Measurements from ENCODE around the gene KRT27. TPM values are rescaled to one million over a fixed set of nuclear protein-coding genes. Genes with fewer than 3 reads are reported as not detected.

KRT27 gene
- polyA plus RNA-seq, 4 donors: 0.03 TPM; not detected in 3

- H3K27me3 ChIP-seq (ENCODE audit: control insufficient read depth in 3 of 3, insufficient read depth in 3 of 3, low read length in 3 of 3): peaks cover 2 to 26% (median 8%) of the 10 kb centered on the region in 3 donors
- WGBS, 3 donors: 62 to 67% (median 65%) methylated on average over 1 of the region's 1 CpG
Observed at GRCh38 chr17:40800381-40800780, 18.0 kb upstream of the KRT27 start.

GRCh38 chr17:40799859-40800258 lies 17.5 kb upstream of the KRT27 start, which contains the start of gene KRT28:
TSS of gene KRT28 (minus strand) at chr17:40799959. CDS start at chr17:40799893, 66 bp downstream.
- Histone ChIP-seq H3K4me1 (ENCODE audit: control insufficient read depth in 3 of 3, insufficient read depth in 2 of 3, low read depth in 1 of 3, low read length in 2 of 3) (peaks cover 0 to 3% (median 0%) of the 10 kb centered on the region in 3 donors), H3K9me3 (ENCODE audit: control insufficient read depth in 2 of 2, insufficient read depth in 1 of 2, low read depth in 1 of 2, low read length in 1 of 2) (no peaks in the 10 kb centered on the region), H3K27ac (ENCODE audit: low read depth in 1 of 3, low read length in 2 of 3) (no peak within 1 kb of the TSS), H3K27me3 (ENCODE audit: control insufficient read depth in 3 of 3, insufficient read depth in 3 of 3, low read length in 3 of 3) (peaks cover 2 to 26% (median 6%) of the 10 kb centered on the region in 3 donors), H3K36me3 (ENCODE audit: control insufficient read depth in 3 of 3, insufficient read depth in 2 of 3, low read depth in 1 of 3, low read length in 3 of 3) (no peaks in the 10 kb centered on the region), H3K4me3 (ENCODE audit: low read depth in 1 of 3, low read length in 3 of 3) (no peak within 1 kb of the TSS)
- DNase-seq (no peak), FAIRE-seq (no peak)
- WGBS, 3 donors: 64 to 81% (median 67%) methylated on average over 3 of the region's 3 CpGs

More at GRCh38 chr17:40800381-40800780, 18.0 kb upstream of the KRT27 start:
- DNase-seq: no peak
- H3K9me3 ChIP-seq (ENCODE audit: control insufficient read depth in 2 of 2, insufficient read depth in 1 of 2, low read depth in 1 of 2, low read length in 1 of 2): no peaks in the 10 kb centered on the region
- H3K4me1 ChIP-seq (ENCODE audit: control insufficient read depth in 3 of 3, insufficient read depth in 2 of 3, low read depth in 1 of 3, low read length in 2 of 3): peaks cover 0 to 3% (median 0%) of the 10 kb centered on the region in 3 donors
- no peaks in the 10 kb centered on the region for H3K36me3 ChIP-seq (ENCODE audit: control insufficient read depth in 3 of 3, insufficient read depth in 2 of 3, low read depth in 1 of 3, low read length in 3 of 3)
- H3K4me3 ChIP-seq (ENCODE audit: low read depth in 1 of 3, low read length in 3 of 3): no peak overlapping the region
- H3K27ac ChIP-seq (ENCODE audit: low read depth in 1 of 3, low read length in 2 of 3): no peak overlapping the region
- FAIRE-seq: no peak

- no peaks in the 10 kb centered on the region for H3K9me3 ChIP-seq (ENCODE audit: control insufficient read depth in 2 of 2, insufficient read depth in 1 of 2, low read depth in 1 of 2, low read length in 1 of 2)
- no peak overlapping the region for H3K27ac ChIP-seq (ENCODE audit: low read depth in 1 of 3, low read length in 2 of 3)
- FAIRE-seq (no peak), DNase-seq (no peak)
- peaks cover 0 to 31% (median 6%) of the 10 kb centered on the region in 3 donors for H3K27me3 ChIP-seq (ENCODE audit: control insufficient read depth in 3 of 3, insufficient read depth in 3 of 3, low read length in 3 of 3)
- 78 to 83% (median 81%) methylated on average over 27 of the region's 27 CpGs for WGBS, 3 donors
- H3K4me3 ChIP-seq (ENCODE audit: low read depth in 1 of 3, low read length in 3 of 3): no peak overlapping the region
- H3K4me1 ChIP-seq (ENCODE audit: control insufficient read depth in 3 of 3, insufficient read depth in 2 of 3, low read depth in 1 of 3, low read length in 2 of 3): no peaks in the 10 kb centered on the region
- H3K36me3 ChIP-seq (ENCODE audit: control insufficient read depth in 3 of 3, insufficient read depth in 2 of 3, low read depth in 1 of 3, low read length in 3 of 3): no peaks in the 10 kb centered on the region
Observed at GRCh38 chr17:40796846-40797245, 14.5 kb upstream of the KRT27 start.

GRCh38 chr17:40795019-40795667 lies 12.8 kb upstream of the KRT27 start:
- FAIRE-seq: no peak
- no peak overlapping the region for H3K27ac ChIP-seq (ENCODE audit: low read depth in 1 of 3, low read length in 2 of 3)
- 72 to 80% (median 77%) methylated on average over 10 of the region's 10 CpGs for WGBS, 3 donors

GRCh38 chr17:40794466-40794865 lies 12.1 kb upstream of the KRT27 start:
- no peaks in the 10 kb centered on the region for H3K4me1 ChIP-seq (ENCODE audit: control insufficient read depth in 3 of 3, insufficient read depth in 2 of 3, low read depth in 1 of 3, low read length in 2 of 3)
- H3K27me3 ChIP-seq (ENCODE audit: control insufficient read depth in 3 of 3, insufficient read depth in 3 of 3, low read length in 3 of 3): peaks cover 0 to 29% (median 2%) of the 10 kb centered on the region in 3 donors
- H3K9me3 ChIP-seq (ENCODE audit: control insufficient read depth in 2 of 2, insufficient read depth in 1 of 2, low read depth in 1 of 2, low read length in 1 of 2): no peaks in the 10 kb centered on the region
- DNase-seq (no peak), FAIRE-seq (no peak)
- H3K27ac ChIP-seq (ENCODE audit: low read depth in 1 of 3, low read length in 2 of 3): no peak overlapping the region
- H3K4me3 ChIP-seq (ENCODE audit: low read depth in 1 of 3, low read length in 3 of 3): no peak overlapping the region
- no peaks in the 10 kb centered on the region for H3K36me3 ChIP-seq (ENCODE audit: control insufficient read depth in 3 of 3, insufficient read depth in 2 of 3, low read depth in 1 of 3, low read length in 3 of 3)
- WGBS, 3 donors: 52 to 67% (median 53%) methylated on average over 2 of the region's 2 CpGs

More at GRCh38 chr17:40795019-40795667, 12.8 kb upstream of the KRT27 start:
- DNase-seq: no peak
- Histone ChIP-seq H3K9me3 (ENCODE audit: control insufficient read depth in 2 of 2, insufficient read depth in 1 of 2, low read depth in 1 of 2, low read length in 1 of 2) (no peaks in the 10 kb centered on the region), H3K4me3 (ENCODE audit: low read depth in 1 of 3, low read length in 3 of 3) (no peak overlapping the region), H3K4me1 (ENCODE audit: control insufficient read depth in 3 of 3, insufficient read depth in 2 of 3, low read depth in 1 of 3, low read length in 2 of 3) (no peaks in the 10 kb centered on the region), H3K27me3 (ENCODE audit: control insufficient read depth in 3 of 3, insufficient read depth in 3 of 3, low read length in 3 of 3) (peaks cover 0 to 31% (median 4%) of the 10 kb centered on the region in 3 donors), H3K36me3 (ENCODE audit: control insufficient read depth in 3 of 3, insufficient read depth in 2 of 3, low read depth in 1 of 3, low read length in 3 of 3) (no peaks in the 10 kb centered on the region)

- peak in 1 of 2 donors; percentile 2 for DNase-seq
- no peak overlapping the region for H3K27ac ChIP-seq (ENCODE audit: low read depth in 1 of 3, low read length in 2 of 3)
- no peak overlapping the region for H3K4me3 ChIP-seq (ENCODE audit: low read depth in 1 of 3, low read length in 3 of 3)
- H3K27me3 ChIP-seq (ENCODE audit: control insufficient read depth in 3 of 3, insufficient read depth in 3 of 3, low read length in 3 of 3): peaks cover 0 to 27% (median 0%) of the 10 kb centered on the region in 3 donors
- WGBS, 3 donors: 15 to 59% (median 54%) methylated on average over 10 of the region's 10 CpGs
- H3K9me3 ChIP-seq (ENCODE audit: control insufficient read depth in 2 of 2, insufficient read depth in 1 of 2, low read depth in 1 of 2, low read length in 1 of 2): no peaks in the 10 kb centered on the region
- H3K36me3 ChIP-seq (ENCODE audit: control insufficient read depth in 3 of 3, insufficient read depth in 2 of 3, low read depth in 1 of 3, low read length in 3 of 3): no peaks in the 10 kb centered on the region
- H3K4me1 ChIP-seq (ENCODE audit: control insufficient read depth in 3 of 3, insufficient read depth in 2 of 3, low read depth in 1 of 3, low read length in 2 of 3): no peaks in the 10 kb centered on the region
- FAIRE-seq: no peak
Observed at GRCh38 chr17:40793832-40794231, 11.5 kb upstream of the KRT27 start.

- FAIRE-seq (no peak), DNase-seq (peak; percentile 18 to 40)
- WGBS, 3 donors: 33 to 46% (median 36%) methylated on average over 6 of the region's 6 CpGs
- peaks cover 0 to 20% (median 0%) of the 10 kb centered on the region in 3 donors for H3K27me3 ChIP-seq (ENCODE audit: control insufficient read depth in 3 of 3, insufficient read depth in 3 of 3, low read length in 3 of 3)
- no peak overlapping the region for H3K4me3 ChIP-seq (ENCODE audit: low read depth in 1 of 3, low read length in 3 of 3)
- H3K36me3 ChIP-seq (ENCODE audit: control insufficient read depth in 3 of 3, insufficient read depth in 2 of 3, low read depth in 1 of 3, low read length in 3 of 3): no peaks in the 10 kb centered on the region
- H3K4me1 ChIP-seq (ENCODE audit: control insufficient read depth in 3 of 3, insufficient read depth in 2 of 3, low read depth in 1 of 3, low read length in 2 of 3): no peaks in the 10 kb centered on the region
- H3K9me3 ChIP-seq (ENCODE audit: control insufficient read depth in 2 of 2, insufficient read depth in 1 of 2, low read depth in 1 of 2, low read length in 1 of 2): no peaks in the 10 kb centered on the region
- H3K27ac ChIP-seq (ENCODE audit: low read depth in 1 of 3, low read length in 2 of 3): no peak overlapping the region
Observed at GRCh38 chr17:40791787-40792436, 9.6 kb upstream of the KRT27 start.

- Histone ChIP-seq H3K27ac (ENCODE audit: low read depth in 1 of 3, low read length in 2 of 3) (no peak overlapping the region), H3K36me3 (ENCODE audit: control insufficient read depth in 3 of 3, insufficient read depth in 2 of 3, low read depth in 1 of 3, low read length in 3 of 3) (no peaks in the 10 kb centered on the region), H3K4me3 (ENCODE audit: low read depth in 1 of 3, low read length in 3 of 3) (no peak overlapping the region), H3K4me1 (ENCODE audit: control insufficient read depth in 3 of 3, insufficient read depth in 2 of 3, low read depth in 1 of 3, low read length in 2 of 3) (no peaks in the 10 kb centered on the region), H3K9me3 (ENCODE audit: control insufficient read depth in 2 of 2, insufficient read depth in 1 of 2, low read depth in 1 of 2, low read length in 1 of 2) (no peaks in the 10 kb centered on the region), H3K27me3 (ENCODE audit: control insufficient read depth in 3 of 3, insufficient read depth in 3 of 3, low read length in 3 of 3) (peaks cover 0 to 12% (median 0%) of the 10 kb centered on the region in 3 donors)
- 76 to 100% (median 88%) methylated on average over 1 of the region's 1 CpG for WGBS, 3 donors
- DNase-seq (no peak), FAIRE-seq (no peak)
Observed at GRCh38 chr17:40791111-40791510, 8.8 kb upstream of the KRT27 start.

Data from small intestine (tissue), 7 donors.